Right atrium auricular region (tissue), 2 donors: ENCODE measurements around the gene OR6S1. TPM values are rescaled to one million over a fixed set of nuclear protein-coding genes. Genes with fewer than 3 reads are reported as not detected.

ENCODE experiments used
- DNase-seq: peaks from one replicate; pipeline ENCODE4 v3.0.0-alpha.2; 2019; ENCODE audit warnings: low spot score
- H3K27ac ChIP-seq, 2 donors: fragments of 200-600 bp; sonication (generic); 1 replicate in 1 of 2; 2 replicates in 1 of 2; pipeline ENCODE4 v1.5.1; 2016 to 2019
- H3K27me3 ChIP-seq, 2 donors: fragments of 200-600 bp; sonication (generic); one replicate each; pipeline versions ENCODE4 v1.5.1 to v1.6.0; 2017 to 2019
- H3K36me3 ChIP-seq: fragments of 200-600 bp; sonication (generic); one replicate; pipeline ENCODE4 v1.5.1; 2016
- H3K4me1 ChIP-seq, 2 donors: fragments of 200-600 bp; sonication (generic); one replicate each; pipeline versions ENCODE4 v1.5.1 to v1.6.0; 2017 to 2019
- H3K4me3 ChIP-seq, 2 donors: fragments of 200-600 bp; sonication (generic); 1 replicate in 1 of 2; 2 replicates in 1 of 2; pipeline ENCODE4 v1.5.1; 2017 to 2019; ENCODE audit warnings: mild to moderate bottlenecking in 1 of 2, moderate library complexity in 1 of 2
- H3K9me3 ChIP-seq, 2 donors: fragments of 200-600 bp; sonication (generic); one replicate each; pipeline ENCODE4 v1.5.1; 2019
- total RNA-seq, 2 donors: library from RNA; depleted of rRNA; stranded (reverse); fragments of >200 nt; gene quantifications; one replicate each; pipeline ENCODE4 v1.1.0, GENCODE V29; 2016
- TF ChIP-seq, protein P1 (sequence below), 2 donors: fragments of 200-600 bp; sonication (generic); IDR thresholded peaks; one replicate each; pipeline ENCODE4 v1.5.1; 2019; ENCODE audit warnings: antibody characterized with exemption in 2 of 2

Gene OR6S1, protein sequence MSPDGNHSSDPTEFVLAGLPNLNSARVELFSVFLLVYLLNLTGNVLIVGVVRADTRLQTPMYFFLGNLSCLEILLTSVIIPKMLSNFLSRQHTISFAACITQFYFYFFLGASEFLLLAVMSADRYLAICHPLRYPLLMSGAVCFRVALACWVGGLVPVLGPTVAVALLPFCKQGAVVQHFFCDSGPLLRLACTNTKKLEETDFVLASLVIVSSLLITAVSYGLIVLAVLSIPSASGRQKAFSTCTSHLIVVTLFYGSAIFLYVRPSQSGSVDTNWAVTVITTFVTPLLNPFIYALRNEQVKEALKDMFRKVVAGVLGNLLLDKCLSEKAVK
- not detected for total RNA-seq

DNA sequence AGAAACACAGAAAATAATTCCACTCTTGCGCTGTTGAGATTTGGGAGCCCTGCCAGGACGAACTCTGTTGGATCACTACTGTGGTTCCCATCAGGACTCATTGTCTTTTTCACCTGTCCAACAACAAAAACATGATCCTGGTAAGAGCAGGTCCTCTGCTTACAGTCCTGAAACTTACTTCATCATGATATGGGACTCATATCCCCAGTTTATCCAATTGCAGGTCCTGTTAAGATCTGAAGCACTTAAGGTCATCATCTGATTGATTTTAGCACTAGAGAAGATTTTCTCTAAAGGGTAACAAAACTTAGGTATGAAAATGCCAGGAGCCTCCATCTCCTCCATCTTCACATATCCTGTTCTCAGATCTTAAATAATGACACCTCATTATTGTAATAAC is at the start of gene OR6S1:
OR6S1 (minus strand) TSS at position 101 of the 400 bp plus-strand sequence; CDS start at position 101, 0 bp downstream.
- no peak within 1 kb of the TSS for H3K27ac ChIP-seq
- no peaks in the 10 kb centered on the region for H3K27me3 ChIP-seq
- H3K9me3 ChIP-seq = no peaks in the 10 kb centered on the region
- no peak within 1 kb of the TSS for H3K4me3 ChIP-seq
- TF ChIP-seq, protein P1, sequence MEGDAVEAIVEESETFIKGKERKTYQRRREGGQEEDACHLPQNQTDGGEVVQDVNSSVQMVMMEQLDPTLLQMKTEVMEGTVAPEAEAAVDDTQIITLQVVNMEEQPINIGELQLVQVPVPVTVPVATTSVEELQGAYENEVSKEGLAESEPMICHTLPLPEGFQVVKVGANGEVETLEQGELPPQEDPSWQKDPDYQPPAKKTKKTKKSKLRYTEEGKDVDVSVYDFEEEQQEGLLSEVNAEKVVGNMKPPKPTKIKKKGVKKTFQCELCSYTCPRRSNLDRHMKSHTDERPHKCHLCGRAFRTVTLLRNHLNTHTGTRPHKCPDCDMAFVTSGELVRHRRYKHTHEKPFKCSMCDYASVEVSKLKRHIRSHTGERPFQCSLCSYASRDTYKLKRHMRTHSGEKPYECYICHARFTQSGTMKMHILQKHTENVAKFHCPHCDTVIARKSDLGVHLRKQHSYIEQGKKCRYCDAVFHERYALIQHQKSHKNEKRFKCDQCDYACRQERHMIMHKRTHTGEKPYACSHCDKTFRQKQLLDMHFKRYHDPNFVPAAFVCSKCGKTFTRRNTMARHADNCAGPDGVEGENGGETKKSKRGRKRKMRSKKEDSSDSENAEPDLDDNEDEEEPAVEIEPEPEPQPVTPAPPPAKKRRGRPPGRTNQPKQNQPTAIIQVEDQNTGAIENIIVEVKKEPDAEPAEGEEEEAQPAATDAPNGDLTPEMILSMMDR (IDR thresholded peaks at IDR 0.05) = no peak
- H3K4me1 ChIP-seq = no peaks in the 10 kb centered on the region
- no peak for DNase-seq
- no peaks in the 10 kb centered on the region for H3K36me3 ChIP-seq

DNA sequence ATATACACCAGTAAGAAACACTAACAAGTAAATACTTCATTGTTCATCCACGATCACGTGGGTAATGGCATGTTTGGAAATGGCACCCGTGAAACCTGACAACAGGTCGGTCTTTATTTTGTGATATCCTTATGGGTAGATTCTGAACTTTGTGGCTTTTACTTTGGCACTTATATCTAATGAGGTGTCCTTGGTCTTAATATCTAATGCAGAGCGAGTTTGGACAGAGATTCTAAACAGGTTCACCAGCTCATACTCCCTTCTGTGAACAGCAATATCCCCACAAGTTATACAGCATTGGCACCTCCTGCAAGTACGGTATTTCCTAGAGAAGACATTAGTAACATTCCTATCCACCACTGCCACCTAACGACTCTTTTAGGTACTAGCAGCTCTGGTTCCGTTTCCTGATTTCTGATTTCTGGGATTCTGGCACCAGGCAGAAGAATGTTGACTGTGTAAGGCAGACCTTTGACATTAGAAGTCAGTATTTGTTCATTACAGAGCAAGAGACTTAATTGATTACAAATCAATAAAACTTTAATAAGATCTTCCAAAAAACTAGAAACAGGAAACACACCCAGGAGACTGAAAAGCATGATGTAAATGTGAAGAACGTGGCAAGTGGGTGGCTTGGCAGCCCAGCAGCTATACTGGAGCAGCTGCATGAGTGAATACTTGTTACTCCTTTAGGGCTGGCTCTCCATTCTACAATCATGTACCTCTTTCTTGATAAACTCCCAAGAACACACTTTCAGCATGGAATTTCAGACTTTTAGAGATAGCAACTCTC is 49.6 kb upstream of the OR6S1 start:
- TF ChIP-seq, protein P1 (IDR thresholded peaks at IDR 0.05) = peak; percentile 76 to 89
- peak; percentile 63 for DNase-seq
- Histone ChIP-seq H3K4me3 (no peak overlapping the region), H3K36me3 (no peaks in the 10 kb centered on the region), H3K27me3 (no peaks in the 10 kb centered on the region), H3K9me3 (no peaks in the 10 kb centered on the region), H3K4me1 (no peaks in the 10 kb centered on the region), H3K27ac (no peak overlapping the region)

DNA sequence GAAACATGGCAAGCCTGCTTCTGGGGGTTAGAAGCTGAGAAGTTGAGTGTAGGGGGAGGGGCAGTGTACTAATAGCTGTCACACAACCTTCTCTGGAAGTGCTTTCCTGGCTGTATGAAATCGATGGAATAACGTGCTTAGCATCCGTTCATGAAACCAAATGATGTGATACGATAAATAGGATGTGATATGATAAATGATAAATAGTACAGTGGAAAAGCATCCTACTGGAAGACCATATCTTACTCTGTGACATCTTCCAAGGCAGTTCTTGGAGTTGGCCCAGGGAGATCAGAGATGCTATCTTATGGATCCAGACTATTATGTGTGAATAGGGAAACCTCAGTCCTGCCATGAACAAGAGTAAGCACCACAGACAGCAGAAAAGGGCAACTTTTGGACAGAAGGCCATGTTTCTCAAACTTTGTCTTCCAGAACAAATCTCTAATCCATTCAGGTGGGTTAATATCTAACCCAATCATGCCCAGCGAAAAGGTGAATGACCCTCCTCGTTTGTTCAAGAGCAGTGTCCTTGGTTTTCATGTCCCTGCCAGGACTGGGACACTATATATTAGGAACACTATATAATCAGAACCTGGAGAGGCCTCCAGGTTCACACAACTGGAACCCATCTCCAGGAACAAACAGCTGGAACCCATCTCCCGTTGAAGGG is 46.8 kb upstream of the OR6S1 start, which contains the start of gene ANG:
ANG (plus strand) TSS at position 598 of the 673 bp plus-strand sequence. CDS start 4,801 bp downstream, outside the sequence.
- H3K36me3 ChIP-seq = no peaks in the 10 kb centered on the region
- no peak within 1 kb of the TSS for H3K27ac ChIP-seq
- TF ChIP-seq, protein P1 (IDR thresholded peaks at IDR 0.05) = no peak
- peaks cover 0 to 12% of the 10 kb centered on the region in 2 donors for H3K4me1 ChIP-seq
- no peaks in the 10 kb centered on the region for H3K9me3 ChIP-seq
- H3K27me3 ChIP-seq = no peaks in the 10 kb centered on the region
- DNase-seq = no peak
- H3K4me3 ChIP-seq = no peak within 1 kb of the TSS

DNA sequence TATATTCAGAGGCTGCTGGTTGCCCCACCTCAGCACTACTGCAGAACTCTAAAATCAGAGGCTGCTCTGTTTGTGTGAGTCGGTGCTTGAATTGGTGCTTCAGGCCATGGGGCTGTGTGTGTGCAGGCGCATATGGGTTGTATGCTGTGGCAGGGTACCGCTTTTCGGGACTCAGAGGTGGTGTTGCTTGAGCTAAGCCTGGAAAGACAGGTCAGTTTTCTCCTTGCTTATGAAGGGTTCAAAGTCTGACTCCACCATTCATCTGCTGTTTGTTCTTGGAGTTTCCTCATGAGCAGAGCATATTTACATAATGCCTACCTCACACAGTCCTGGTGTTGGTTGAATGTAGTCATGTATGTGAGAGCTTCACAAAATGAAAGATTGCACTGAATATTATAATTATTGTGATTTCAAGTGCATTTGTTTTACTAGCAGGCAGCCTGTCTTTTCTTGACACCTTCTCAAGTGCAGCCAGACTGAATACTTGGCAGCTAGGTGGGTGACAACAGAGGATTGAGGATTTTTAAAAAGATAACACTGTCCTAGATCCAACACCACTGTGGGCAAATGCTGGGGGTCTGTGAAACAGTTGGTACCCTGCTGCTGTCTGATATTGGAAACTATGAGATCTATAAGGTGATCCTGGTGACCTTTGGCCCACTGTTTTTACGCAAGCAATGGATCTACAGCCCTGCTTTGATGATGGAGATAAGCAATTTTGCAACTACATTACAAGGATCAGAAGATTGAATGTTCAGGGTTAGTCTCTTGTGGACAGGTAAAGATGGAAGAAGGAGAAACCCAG is 46.1 kb upstream of the OR6S1 start:
- H3K27ac ChIP-seq = no peak overlapping the region
- TF ChIP-seq, protein P1 (IDR thresholded peaks at IDR 0.05) = no peak
- H3K4me3 ChIP-seq = no peak overlapping the region
- H3K4me1 ChIP-seq = peaks cover 0 to 12% of the 10 kb centered on the region in 2 donors
- no peaks in the 10 kb centered on the region for H3K36me3 ChIP-seq
- DNase-seq = no peak
- H3K9me3 ChIP-seq = no peaks in the 10 kb centered on the region
- H3K27me3 ChIP-seq = no peaks in the 10 kb centered on the region
